AG04450 (cell line): ENCODE data around the gene RPS15. TPM values are rescaled to one million over a fixed set of nuclear protein-coding genes. Genes with fewer than 3 reads are reported as not detected.
"Not testable (repeated sequence)": the region's sequence is repeated elsewhere in the genome, so short reads cannot be mapped to it uniquely, and the experiment has no call there.

Experiments
- CTCF ChIA-PET: fragments of 300-600, 350-600 bp; formaldehyde crosslinking; extraction: SDS; loops from one replicate; lab custom pipeline; 2022; ENCODE audit warnings: antibody characterized with exemption, inconsistent platforms; lab: Charles Lee
- POLR2A ChIA-PET: fragments of 350-600 bp; formaldehyde crosslinking; extraction: SDS; loops from one replicate; lab custom pipeline; 2021; ENCODE audit warnings: antibody characterized with exemption, inconsistent platforms; lab: Yijun Ruan, JAX
- DNase-seq: peaks from one replicate; pipeline ENCODE4 v3.0.0-alpha.2; 2011; ENCODE audit warnings: low read depth, low spot score
- H3K27ac ChIP-seq: one replicate; pipeline ENCODE4 v1.5.1; 2012; ENCODE audit warnings: low read depth, low read length, control low read depth
- H3K27me3 ChIP-seq: one replicate; pipeline ENCODE4 v1.6.0; 2012; ENCODE audit warnings: low read length; ENCODE audit not compliant: control insufficient read depth, insufficient read depth
- H3K4me3 ChIP-seq: 2 replicates; pipeline ENCODE4 v1.5.1; 2011; ENCODE audit warnings: mild to moderate bottlenecking, low read depth, low read length, control low read depth
- H3K9me3 ChIP-seq: 2 replicates; pipeline ENCODE4 v1.5.1; 2012; ENCODE audit warnings: low read length; ENCODE audit not compliant: control insufficient read depth, insufficient read depth
- polyA plus RNA-seq: library from polyadenylated mRNA; depleted of rRNA; stranded (reverse); fragments of >200 nt; gene quantifications from 2 replicates; pipeline ENCODE4 v1.2.3, GENCODE V29; 2011
- TF ChIP-seq, protein P1 (sequence below): IDR thresholded peaks from 2 replicates; pipeline ENCODE4 v1.5.1; 2011; ENCODE audit warnings: low read depth, low read length, control low read depth, inconsistent platforms

The RPS15 gene
- polyA plus RNA-seq, 1 experiment: 596 TPM

DNA sequence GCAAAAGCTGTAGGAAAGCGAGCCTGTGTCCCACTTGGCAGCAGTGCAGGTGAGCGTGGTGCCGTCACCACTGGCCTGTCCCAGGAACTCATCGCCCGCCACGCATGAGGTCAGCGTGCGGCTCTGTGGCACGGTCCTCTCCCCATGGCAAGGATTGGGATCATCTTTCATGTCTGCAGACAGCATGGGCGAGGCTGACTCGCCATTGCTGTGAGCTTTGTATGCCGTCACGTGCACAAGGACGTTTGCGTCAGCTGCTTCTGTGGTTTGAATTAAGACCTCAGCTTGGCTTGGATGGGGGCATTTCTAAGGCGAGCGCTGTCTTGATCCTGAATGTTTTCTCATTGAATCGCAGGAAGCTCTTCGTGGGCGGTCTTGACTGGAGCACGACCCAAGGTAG, 21.1 kb upstream of the RPS15 start:
- H3K27ac ChIP-seq: peak overlapping the region; percentile 31
- TF ChIP-seq, protein P1, sequence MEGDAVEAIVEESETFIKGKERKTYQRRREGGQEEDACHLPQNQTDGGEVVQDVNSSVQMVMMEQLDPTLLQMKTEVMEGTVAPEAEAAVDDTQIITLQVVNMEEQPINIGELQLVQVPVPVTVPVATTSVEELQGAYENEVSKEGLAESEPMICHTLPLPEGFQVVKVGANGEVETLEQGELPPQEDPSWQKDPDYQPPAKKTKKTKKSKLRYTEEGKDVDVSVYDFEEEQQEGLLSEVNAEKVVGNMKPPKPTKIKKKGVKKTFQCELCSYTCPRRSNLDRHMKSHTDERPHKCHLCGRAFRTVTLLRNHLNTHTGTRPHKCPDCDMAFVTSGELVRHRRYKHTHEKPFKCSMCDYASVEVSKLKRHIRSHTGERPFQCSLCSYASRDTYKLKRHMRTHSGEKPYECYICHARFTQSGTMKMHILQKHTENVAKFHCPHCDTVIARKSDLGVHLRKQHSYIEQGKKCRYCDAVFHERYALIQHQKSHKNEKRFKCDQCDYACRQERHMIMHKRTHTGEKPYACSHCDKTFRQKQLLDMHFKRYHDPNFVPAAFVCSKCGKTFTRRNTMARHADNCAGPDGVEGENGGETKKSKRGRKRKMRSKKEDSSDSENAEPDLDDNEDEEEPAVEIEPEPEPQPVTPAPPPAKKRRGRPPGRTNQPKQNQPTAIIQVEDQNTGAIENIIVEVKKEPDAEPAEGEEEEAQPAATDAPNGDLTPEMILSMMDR: no peak
- H3K9me3 ChIP-seq: no peaks in the 10 kb centered on the region; the same call in 1 of the 2 replicates
- no peak for DNase-seq
- no peak overlapping the region for H3K4me3 ChIP-seq
- H3K27me3 ChIP-seq: no peaks in the 10 kb centered on the region
- POLR2A ChIA-PET: interaction anchor here (0.6 to 1.9 kb wide), 2 partner anchors 35 to 148 kb away, joined by 5 to 11 read pairs; partner anchors contain the start of gene CIRBP
- CTCF ChIA-PET: no interaction called here

DNA sequence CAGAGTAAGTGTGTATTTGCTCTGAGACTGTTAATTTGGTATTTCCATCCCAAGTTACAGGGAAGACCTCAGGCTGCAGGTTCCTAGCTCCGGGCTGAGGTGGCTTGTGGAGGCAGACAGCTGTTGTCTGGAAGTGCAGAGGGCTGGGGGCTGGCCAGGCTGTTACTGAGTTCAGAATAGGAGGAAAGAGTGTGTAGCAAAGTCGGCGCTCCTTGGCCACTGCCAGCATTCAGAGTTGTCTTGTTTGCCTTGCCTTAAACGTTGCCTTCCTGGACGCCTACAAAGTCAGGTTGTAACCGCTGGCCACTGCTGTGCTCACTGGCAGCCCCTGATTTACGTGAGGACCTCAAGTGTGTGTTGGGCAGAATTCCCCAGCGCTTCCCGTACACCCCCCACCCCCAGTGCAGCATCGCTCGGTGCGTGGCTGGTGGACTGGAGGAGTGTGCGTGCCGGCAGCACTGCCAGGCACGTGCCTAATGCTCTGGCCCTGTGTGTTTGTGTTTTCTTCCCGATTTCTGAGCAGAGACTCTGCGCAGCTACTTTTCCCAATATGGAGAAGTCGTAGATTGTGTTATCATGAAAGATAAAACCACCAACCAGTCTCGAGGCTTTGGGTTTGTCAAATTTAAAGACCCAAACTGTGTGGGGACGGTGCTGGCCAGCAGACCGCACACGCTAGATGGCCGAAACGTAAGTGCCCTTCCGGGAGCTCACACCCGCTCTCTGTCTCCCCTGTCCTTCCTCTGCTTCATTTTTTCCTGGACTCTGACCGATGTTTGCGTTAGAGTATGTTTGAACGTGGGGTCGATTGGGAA, 20.3 kb upstream of the RPS15 start:
- H3K9me3 ChIP-seq: no peaks in the 10 kb centered on the region; the same call in 1 of the 2 replicates
- TF ChIP-seq, protein P1: no peak
- POLR2A ChIA-PET: interaction anchor here (1.2 to 1.9 kb wide), 2 partner anchors 9 to 149 kb away, joined by 3 to 5 read pairs; partner anchors contain the start of gene CIRBP
- DNase-seq: no peak
- CTCF ChIA-PET: no interaction called here
- H3K27me3 ChIP-seq: no peaks in the 10 kb centered on the region
- H3K4me3 ChIP-seq: no peak overlapping the region
- H3K27ac ChIP-seq: peak overlapping the region; percentile 11

GRCh38 chr19:1418496-1418775, 19.8 kb upstream of the RPS15 start:
- POLR2A ChIA-PET: interaction anchor here (1.2 kb wide), 1 partner anchor 10 kb away, joined by 3 read pairs; no protein-coding TSS in a partner anchor
- Histone ChIP-seq H3K9me3 (no peaks in the 10 kb centered on the region; the same call in 1 of the 2 replicates), H3K27me3 (no peaks in the 10 kb centered on the region), H3K27ac (no peak overlapping the region), H3K4me3 (no peak overlapping the region)
- DNase-seq: no peak
- TF ChIP-seq, protein P1: no peak
- CTCF ChIA-PET: no interaction called here

DNA sequence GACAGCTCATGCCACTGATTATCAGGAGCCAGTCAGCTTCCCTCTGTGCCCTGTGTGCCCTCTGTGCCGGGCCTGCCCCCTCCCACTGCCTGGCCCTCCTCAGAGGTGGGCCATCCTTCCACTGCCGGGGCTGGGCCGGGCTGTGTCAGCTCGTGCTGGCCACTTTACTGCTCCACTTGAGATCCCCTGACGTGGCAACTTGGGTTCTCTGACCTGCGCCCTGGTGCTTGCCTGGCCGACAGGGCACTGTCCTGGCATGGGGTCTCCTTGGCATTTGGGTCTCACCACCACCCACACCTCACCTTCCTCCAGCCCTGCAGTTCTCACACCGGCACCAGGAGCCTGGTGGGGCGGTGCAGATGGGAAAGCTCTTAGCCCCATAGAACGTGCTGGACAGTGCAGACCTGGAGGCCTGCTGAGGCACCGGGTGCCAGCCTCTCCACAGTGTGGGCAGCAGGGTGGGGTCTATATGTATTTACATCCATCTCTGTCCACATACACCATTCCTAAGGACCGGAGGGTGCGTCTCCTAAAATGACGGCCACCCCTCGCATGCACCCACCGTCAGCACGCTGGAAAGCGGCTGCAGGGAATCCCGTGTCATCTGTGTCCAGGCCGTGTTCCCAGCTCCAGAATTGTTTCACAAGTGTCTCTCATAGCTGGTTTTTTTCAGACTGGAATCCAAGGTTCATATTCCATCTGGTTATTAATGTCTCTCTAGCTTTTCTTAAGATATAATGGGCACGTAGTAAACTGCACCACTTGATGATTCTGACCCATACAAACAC, 19.1 kb upstream of the RPS15 start:
- TF ChIP-seq, protein P1: no peak
- Histone ChIP-seq H3K9me3 (no peaks in the 10 kb centered on the region; the same call in 1 of the 2 replicates), H3K4me3 (no peak overlapping the region), H3K27ac (no peak overlapping the region), H3K27me3 (no peaks in the 10 kb centered on the region)
- POLR2A ChIA-PET: interaction anchor here (1.2 kb wide), 1 partner anchor 11 kb away, joined by 3 read pairs; no protein-coding TSS in a partner anchor
- CTCF ChIA-PET: no interaction called here
- DNase-seq: no peak

DNA sequence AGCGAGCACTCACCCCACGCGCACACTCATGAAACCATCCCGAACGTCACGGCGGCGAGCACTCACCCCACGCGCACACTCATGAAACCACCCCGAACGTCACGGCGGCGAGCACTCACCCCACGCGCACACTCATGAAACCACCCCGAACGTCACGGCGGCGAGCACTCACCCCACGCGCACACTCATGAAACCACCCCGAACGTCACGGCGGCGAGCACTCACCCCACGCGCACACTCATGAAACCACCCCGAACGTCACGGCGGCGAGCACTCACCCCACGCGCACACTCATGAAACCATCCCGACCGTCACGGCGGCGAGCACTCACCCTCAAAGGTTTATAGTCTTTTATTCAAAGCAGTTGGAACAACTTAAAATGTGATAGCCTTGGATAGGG, 18.1 kb upstream of the RPS15 start:
- H3K4me3 ChIP-seq, H3K27ac ChIP-seq, H3K9me3 ChIP-seq, POLR2A ChIA-PET, CTCF ChIA-PET, H3K27me3 ChIP-seq, DNase-seq: not testable (repeated sequence)
